HuH-7 (cell line): Measurements from ENCODE around the gene DHPS.
"Not testable (repeated sequence)": the region's sequence is repeated elsewhere in the genome, so short reads cannot be mapped to it uniquely, and the experiment has no call there.

ENCODE experiments used
- DNase-seq: peaks from one replicate; pipeline ENCODE4 v3.0.0; 2011; ENCODE audit warnings: low spot score

DHPS gene

GRCh38 chr19:12681074-12681987, at the start of gene DHPS:
Gene DHPS, minus strand, starts transcription at chr19:12681880. Its CDS starts 114 bp downstream, at chr19:12681766.
- peak; percentile 88 for DNase-seq

GRCh38 chr19:12731337-12731736, 49.7 kb upstream of the DHPS start:
- no peak for DNase-seq

- no peak for DNase-seq
Measured at GRCh38 chr19:12730064-12730463, 48.4 kb upstream of the DHPS start.

- DNase-seq, result no peak
Measured at GRCh38 chr19:12727745-12728433, 46.2 kb upstream of the DHPS start.

DNA sequence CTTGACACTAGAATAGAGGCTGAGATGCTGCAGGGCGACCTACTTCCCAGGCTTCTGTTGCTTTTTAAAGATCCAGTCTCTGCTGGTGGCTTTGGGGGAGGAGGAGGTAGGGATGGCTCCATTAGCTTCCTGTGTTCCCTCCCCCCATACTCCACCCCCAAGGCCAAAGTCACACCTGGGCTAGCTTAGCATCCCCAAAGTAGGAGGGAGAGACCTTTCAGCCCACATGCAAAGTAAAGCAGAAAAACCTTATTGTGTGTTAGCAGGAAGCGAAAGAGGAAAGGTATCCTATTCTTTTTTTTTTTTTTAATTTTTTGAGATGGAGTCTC, 45.3 kb upstream of the DHPS start:
- DNase-seq, result no peak

DNA sequence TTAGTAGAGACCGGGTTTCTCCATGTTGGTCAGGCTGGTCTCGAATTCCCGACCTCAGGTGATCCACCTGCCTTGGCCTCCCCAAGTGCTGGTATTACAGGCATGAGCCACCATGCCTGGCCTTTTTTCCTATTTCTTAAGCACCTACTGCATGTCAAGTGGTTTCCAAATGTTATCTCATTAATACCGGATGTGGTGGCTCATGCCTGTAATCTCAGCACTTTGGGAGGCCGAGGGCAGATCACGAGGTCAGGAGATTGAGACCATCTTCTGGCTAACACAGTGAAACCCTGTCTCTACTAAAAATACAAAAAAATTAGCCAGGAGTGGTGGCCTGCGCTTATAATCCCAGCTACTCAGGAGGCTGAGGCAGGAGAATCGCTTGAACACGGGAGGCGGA, 43.9 kb upstream of the DHPS start:
- DNase-seq, result not testable (repeated sequence)

GRCh38 chr19:12723641-12724426, 42.2 kb upstream of the DHPS start, which contains the start of gene TNPO2:
Gene TNPO2, minus strand, starts transcription at chr19:12723932. Its CDS starts 2,955 bp downstream, at chr19:12720977.
- DNase-seq, result peak; percentile 83

DNA sequence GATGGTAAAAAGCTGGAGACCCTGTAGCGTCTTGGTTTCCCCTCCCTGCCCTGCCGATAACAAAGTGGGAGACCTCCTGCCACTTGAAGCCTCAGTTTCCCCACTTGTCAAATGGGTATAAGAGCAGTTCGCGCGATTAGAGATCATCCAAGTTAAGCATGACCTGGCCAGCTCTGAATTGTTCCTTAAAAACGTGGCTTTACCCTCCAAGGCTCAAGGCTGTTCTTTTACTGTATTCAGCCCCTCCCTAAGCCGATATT, 41.6 kb upstream of the DHPS start:
- no peak for DNase-seq

DNA sequence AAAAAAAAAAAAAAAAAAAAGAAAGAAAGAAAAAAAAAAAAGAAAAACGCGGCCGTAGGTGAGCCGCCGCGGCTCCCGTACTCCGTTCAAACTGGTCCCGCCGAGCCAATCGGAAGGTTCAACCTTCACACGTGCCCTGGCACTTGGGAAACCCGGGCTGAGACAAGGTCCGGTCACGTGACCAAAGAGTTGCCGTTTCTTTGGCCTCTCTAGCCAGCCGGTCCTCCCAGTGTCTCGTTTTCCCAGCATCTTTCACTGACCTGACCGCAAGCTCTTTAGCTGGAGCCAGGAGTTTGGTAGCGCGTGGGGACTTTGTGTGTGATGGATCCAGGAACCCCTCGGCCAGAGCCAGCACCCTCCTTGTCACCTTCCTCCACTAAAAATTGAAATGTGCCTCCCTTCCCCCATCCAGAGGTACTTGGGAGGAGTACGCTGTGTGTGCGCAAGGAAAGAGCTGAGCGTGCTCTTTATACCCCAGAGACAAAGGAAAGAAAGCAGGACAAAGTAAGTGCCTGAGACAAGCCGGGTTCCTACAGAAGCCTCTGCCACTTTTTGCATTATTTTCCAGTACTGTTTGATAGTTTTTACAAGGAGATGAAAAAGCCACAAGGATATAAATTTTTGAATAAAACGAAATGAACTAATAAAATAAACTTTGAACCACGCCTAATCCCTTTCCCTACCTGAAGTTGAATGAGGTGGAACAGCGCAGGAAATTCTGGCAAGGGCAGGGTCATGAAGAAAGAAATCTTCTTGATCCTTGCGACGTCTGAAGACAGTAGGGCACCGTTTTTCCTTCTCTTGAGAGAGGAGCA, 41.1 kb upstream of the DHPS start:
- DNase-seq, result peak; percentile 99

DNA sequence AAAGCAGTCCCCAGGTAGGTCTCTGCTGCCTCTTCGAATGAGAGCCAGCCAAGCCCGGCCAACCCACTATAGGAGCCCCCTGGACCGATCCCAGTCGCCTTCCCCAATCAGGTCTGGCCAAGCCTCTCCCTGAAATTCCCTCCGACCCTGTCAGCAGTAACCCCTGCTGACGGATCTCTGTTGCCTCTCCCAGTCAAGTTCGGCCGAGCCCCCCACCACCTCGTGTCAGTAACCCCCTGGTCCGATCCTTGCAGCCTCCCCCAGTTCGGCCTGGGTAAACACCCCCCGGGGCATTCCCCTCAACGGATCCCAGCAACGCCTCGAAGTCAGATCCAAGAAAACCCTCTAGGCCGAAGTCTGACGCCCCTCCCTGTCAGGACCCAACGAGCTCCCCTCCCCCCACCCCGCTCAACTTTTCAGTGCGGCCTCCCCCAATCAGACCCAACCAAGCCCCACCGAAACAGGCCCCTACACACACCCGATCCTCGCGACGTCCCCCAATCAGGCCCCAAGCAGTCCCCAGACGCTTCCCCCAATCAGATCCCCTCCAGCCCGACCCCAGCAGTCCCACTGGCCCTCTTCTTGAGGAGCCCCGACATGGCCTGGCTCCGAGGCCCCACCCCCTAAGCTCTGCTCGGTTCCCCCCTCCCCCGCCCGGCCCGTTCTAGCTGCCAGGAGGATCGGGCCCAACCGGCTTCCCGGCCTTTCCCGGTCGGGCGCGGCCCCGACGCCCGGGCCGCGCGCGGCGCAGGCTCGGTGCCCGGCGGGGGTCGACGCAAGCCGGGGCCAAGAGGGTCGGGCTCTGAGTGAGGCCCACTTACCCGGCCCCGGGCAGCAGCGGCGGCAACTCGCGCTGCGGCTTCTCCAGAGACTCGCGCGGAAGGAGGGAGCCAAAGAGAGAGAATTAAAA, 40.2 kb upstream of the DHPS start:
- peak; percentile 64 for DNase-seq

DNA sequence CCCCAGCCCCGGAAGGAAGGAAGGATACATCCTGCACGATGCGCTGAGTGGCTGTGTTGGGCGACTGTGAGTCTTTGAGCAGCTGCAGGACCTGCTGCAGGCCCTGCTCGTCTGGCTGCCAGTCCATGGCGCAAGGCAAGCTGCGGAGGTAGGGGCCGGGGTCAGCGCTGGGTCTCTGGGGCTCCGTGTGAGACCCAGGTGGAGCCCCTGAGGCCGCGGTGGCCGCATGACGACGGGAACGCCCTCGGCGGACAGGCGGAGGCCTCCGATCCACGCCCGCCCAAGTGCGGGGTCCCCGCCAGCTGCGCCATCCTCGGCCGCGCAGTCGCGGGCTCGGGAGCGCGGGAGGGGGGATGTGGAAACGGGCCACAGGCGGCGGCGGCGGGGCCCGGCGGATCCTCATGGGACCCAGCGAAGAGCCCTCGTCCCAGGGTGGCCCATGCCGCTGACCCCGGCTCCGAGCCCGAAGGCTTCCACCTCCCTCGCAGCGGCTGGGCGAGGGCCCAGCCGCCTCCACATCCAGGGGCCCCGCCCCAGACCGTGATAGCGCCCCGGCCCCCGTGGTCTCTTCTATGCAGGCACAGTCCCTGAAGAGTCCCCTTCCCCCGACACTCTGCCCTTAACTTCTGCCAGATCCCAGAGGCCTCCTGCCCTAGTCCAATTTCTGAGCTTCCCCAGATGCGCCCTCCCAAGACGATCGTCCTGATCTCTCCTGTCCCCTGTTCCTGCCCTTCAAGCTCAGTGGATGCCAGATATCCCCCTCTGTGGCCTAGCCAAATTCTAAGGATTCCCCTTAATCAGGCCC, 39.4 kb upstream of the DHPS start:
- no peak for DNase-seq

DNA sequence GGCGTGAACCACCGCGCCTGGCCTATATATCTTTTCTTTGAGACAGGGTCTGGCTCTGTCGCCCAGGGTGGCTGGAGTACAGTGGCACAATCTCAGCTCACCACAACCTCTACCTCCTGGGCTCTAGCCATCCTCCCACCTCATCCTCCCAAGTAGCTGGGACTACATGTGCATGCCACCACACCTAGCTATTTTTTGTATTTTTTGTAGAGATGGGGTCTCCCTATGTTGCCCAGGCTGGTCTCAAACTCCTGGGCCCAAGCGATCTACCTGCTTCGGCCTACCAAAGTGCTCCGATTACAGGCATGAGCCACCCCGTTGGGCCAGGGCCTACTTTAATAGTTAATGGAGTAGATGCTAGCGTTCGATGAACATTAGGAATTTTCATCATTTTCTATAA, 38.6 kb upstream of the DHPS start:
- no peak for DNase-seq

- no peak for DNase-seq
Measured at GRCh38 chr19:12715929-12716328, 34.2 kb upstream of the DHPS start.

DNA sequence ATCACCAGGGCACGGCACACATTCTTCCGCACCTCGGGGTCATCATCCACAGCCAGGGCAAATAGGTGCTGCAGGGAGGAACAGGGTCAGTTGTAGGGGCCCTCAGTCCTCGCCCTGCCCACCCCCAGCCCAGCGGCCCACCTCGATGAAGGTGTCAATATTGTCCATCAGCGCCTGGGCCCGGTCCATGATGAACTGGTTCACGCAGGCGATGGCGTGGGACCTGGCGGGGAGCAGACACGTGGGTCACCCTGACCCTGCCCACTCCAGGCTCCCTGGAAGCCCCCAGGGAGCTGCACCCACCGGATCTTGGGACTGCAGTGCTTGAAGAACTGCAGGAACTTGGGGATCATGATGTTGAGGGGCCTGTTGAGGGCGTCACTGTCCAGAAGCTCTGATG, 33.4 kb upstream of the DHPS start:
- no peak for DNase-seq

- not testable (repeated sequence) for DNase-seq
Measured at GRCh38 chr19:12713304-12713703, 31.6 kb upstream of the DHPS start.

GRCh38 chr19:12712077-12712476, 30.4 kb upstream of the DHPS start:
- not testable (repeated sequence) for DNase-seq

GRCh38 chr19:12711187-12711586, 29.5 kb upstream of the DHPS start:
- no peak for DNase-seq

GRCh38 chr19:12708641-12709040, 27.0 kb upstream of the DHPS start:
- DNase-seq, result no peak

DNA sequence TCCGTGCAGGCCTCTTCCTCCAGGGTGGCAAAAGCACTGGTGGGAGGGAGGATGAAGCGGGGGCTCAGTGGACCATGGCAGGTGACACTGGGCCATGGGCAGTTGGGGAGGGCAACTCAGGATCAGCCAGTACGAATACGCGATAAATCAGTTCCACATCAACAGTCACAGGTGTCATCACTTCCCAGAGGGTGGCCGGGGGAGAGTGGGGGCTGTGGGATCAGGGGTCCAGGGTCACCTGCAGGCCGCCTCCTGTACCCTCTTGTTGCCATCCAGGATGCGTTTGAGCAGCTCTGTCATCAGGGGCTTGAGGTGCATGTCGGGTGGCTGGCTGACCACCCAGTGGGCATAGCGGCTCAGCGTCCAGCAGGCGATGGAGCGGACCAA, 24.6 kb upstream of the DHPS start:
- DNase-seq, result no peak
